ENCODE measurements around the gene LTBP2. TPM values are rescaled to one million over a fixed set of nuclear protein-coding genes. Genes with fewer than 3 reads are reported as not detected.

The LTBP2 gene
- total and polyA plus RNA-seq, 2 of the 13 experiments (the other 11 are each of a cell fraction or from before 2014, with no cell fraction given) = 0.20 to 0.41 TPM

DNA sequence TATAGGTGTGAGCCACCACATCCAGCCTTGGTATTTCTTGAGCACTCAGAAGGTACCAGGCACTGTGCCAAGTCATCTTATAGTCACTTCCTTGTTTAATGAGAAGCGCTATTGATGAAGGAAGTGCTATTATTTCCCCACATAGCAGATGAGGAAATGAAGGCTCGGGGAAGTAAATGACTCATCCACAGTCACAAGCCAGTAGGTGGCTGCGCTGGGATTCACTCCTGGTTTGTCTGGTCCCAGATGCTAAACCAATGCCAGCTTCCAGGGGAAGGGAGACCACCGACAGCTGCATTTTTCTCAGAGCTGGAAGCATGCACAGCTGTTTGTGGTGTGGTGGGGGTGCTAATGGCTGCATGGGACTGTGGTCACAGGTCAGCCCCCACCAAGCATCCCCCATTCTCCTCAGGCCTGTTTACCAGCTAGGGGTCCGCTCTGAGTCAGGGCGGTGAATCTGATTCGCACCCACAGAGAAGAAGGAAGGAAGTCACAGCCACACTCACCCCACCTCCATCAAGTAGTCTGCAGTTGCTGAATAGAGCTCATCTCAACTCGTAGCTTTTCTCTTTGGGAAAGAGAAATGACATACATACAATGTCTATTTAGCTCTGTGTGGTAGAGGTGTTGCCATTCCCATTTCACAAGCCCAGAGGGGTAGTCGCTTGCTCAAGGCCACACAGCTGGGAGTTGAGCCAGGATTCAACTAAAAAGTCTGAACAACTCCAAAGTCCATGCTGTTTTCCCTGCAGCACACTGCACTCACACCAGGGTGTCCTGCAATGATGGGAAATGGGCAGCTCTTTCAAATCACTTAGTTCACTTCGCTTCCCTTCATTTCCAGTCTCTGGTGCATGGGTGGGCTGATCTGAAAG is 6.3 kb upstream of the LTBP2 start (continued):
- TF ChIP-seq, protein P1, sequence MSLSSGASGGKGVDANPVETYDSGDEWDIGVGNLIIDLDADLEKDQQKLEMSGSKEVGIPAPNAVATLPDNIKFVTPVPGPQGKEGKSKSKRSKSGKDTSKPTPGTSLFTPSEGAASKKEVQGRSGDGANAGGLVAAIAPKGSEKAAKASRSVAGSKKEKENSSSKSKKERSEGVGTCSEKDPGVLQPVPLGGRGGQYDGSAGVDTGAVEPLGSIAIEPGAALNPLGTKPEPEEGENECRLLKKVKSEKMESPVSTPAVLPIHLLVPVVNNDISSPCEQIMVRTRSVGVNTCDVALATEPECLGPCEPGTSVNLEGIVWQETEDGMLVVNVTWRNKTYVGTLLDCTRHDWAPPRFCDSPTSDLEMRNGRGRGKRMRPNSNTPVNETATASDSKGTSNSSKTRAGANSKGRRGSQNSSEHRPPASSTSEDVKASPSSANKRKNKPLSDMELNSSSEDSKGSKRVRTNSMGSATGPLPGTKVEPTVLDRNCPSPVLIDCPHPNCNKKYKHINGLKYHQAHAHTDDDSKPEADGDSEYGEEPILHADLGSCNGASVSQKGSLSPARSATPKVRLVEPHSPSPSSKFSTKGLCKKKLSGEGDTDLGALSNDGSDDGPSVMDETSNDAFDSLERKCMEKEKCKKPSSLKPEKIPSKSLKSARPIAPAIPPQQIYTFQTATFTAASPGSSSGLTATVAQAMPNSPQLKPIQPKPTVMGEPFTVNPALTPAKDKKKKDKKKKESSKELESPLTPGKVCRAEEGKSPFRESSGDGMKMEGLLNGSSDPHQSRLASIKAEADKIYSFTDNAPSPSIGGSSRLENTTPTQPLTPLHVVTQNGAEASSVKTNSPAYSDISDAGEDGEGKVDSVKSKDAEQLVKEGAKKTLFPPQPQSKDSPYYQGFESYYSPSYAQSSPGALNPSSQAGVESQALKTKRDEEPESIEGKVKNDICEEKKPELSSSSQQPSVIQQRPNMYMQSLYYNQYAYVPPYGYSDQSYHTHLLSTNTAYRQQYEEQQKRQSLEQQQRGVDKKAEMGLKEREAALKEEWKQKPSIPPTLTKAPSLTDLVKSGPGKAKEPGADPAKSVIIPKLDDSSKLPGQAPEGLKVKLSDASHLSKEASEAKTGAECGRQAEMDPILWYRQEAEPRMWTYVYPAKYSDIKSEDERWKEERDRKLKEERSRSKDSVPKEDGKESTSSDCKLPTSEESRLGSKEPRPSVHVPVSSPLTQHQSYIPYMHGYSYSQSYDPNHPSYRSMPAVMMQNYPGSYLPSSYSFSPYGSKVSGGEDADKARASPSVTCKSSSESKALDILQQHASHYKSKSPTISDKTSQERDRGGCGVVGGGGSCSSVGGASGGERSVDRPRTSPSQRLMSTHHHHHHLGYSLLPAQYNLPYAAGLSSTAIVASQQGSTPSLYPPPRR (CRISPR knock-in tag; IDR thresholded peaks at IDR 0.05; ENCODE audit: borderline replicate concordance) = 0 out of 2 replicates have a peak, but pooled peaks have one; percentile 41
- TF ChIP-seq ZNF891 (CRISPR knock-in tag; IDR thresholded peaks at IDR 0.05) = no peak
- 0 out of 2 replicates have a peak, but pooled peaks have one; percentile 43 for TF ChIP-seq DPF2 (CRISPR knock-in tag; IDR thresholded peaks at IDR 0.05; ENCODE audit: borderline replicate concordance, low read depth)
- TF ChIP-seq ZNF703 (CRISPR knock-in tag; IDR thresholded peaks at IDR 0.05; ENCODE audit: borderline replicate concordance) = no peak
- TF ChIP-seq, protein P2, sequence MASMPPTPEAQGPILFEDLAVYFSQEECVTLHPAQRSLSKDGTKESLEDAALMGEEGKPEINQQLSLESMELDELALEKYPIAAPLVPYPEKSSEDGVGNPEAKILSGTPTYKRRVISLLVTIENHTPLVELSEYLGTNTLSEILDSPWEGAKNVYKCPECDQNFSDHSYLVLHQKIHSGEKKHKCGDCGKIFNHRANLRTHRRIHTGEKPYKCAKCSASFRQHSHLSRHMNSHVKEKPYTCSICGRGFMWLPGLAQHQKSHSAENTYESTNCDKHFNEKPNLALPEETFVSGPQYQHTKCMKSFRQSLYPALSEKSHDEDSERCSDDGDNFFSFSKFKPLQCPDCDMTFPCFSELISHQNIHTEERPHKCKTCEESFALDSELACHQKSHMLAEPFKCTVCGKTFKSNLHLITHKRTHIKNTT (CRISPR knock-in tag; IDR thresholded peaks at IDR 0.05) = no peak
- no peak for TF ChIP-seq ZSCAN21 (CRISPR knock-in tag; IDR thresholded peaks at IDR 0.05; ENCODE audit: borderline replicate concordance)

Measured in HepG2 (cell line).